Erythroblast (primary cell): ENCODE measurements around the gene CCDC12.

Source experiments
- GATA1 ChIP-seq: IDR thresholded peaks from 2 replicates; pipeline ENCODE4 v1.6.1; 2011; ENCODE audit warnings: low read depth, mild to moderate bottlenecking, control low read depth, low read length, moderate library complexity
- POLR2A ChIP-seq: IDR thresholded peaks from 2 replicates; pipeline ENCODE4 v1.6.1; 2011; ENCODE audit warnings: mild to moderate bottlenecking, low read length

DNA sequence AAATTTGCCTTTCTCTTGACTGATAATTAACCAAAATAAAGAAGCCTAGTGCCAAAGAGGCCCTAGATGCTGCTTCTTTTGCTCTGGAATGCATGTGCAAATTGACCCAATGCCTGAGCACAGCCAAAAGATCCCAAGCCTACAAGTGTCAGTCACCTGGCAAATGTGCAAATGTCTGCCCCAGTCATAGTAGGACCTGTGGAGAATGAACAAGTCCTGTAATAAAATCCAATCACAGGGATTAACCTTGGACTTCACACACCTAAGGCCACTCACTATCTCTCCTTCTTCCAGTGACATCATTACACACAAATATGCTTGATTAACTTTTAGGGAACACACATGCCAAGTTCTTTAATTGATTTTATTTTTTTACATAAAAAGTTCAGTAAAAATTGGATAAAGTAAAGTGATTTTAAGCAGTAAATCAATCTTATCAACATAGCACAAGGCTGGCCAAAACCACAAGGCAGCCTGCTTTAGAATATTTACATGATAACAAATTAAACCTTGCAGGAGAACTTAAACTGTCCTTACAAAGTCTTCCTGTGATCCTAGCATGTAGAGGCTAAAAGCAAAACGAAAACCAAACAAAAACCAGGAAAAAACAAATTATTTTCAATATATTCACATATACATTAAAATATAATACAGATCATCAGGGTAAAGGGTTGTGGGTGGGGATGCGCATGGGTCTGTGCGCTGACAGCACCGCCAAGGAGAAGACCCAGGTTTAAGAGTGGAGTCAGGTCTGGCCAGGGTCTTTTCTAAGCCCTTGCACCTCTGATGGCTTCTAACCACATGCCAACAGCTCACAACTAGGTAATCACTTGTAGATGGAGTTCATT lies 39.8 kb upstream of the CCDC12 start:
- TF ChIP-seq POLR2A (no peak), GATA1 (no peak)
